Vagina (tissue), 2 donors: ENCODE results near the gene TMEM204. TPM values are rescaled to one million over a fixed set of nuclear protein-coding genes. Genes with fewer than 3 reads are reported as not detected.

Experiments
- DNase-seq, 2 donors: peaks; one replicate each; pipeline ENCODE4 v3.0.0-alpha.2; 2017; ENCODE audit errors: extremely low spot score in 2 of 2
- H3K27ac ChIP-seq: fragments of 200-600 bp; sonication (generic); one replicate; pipeline ENCODE4 v1.5.1; 2019
- H3K27me3 ChIP-seq: fragments of 200-600 bp; sonication (generic); one replicate; pipeline ENCODE4 v1.5.1; 2019
- H3K36me3 ChIP-seq, 2 donors: fragments of 200-600 bp; sonication (generic); one replicate each; pipeline ENCODE4 v1.5.1; 2017 to 2019
- H3K4me1 ChIP-seq: fragments of 200-600 bp; sonication (generic); one replicate; pipeline ENCODE4 v1.5.1; 2019
- H3K4me3 ChIP-seq, 2 donors: fragments of 200-600 bp; sonication (generic); 1 replicate in 1 of 2; 2 replicates in 1 of 2; pipeline ENCODE4 v1.5.1; 2016 to 2019
- H3K9me3 ChIP-seq: fragments of 200-600 bp; sonication (generic); one replicate; pipeline ENCODE4 v1.5.1; 2019
- POLR2A ChIP-seq, 2 donors: fragments of 450-650 bp; IDR thresholded peaks; one replicate each; pipeline ENCODE4 v1.6.1; 2017; ENCODE audit warnings: antibody characterized with exemption in 2 of 2, mild to moderate bottlenecking in 2 of 2, moderate library complexity in 2 of 2
- POLR2AphosphoS5 ChIP-seq, 2 donors: sonication (generic); formaldehyde crosslinking; IDR thresholded peaks; one replicate each; pipeline ENCODE4 v1.9.0; 2017; ENCODE audit warnings: antibody characterized with exemption in 2 of 2, mild to moderate bottlenecking in 2 of 2, low read depth in 1 of 2; ENCODE audit not compliant: insufficient read depth in 1 of 2
- intact Hi-C: fragments of 100-400 bp; cut with DNase I; formaldehyde crosslinking; loops from one replicate; pipeline ENCODE4 v1.15.1; 2023
- total RNA-seq: library from RNA; depleted of rRNA; stranded (reverse); fragments of >200 nt; gene quantifications from one replicate; pipeline ENCODE4 v1.2.3, GENCODE V29; 2016
- TF ChIP-seq, protein P1 (sequence below), 3 experiments: fragments of 450-650 bp in 2 of 3; fragments of 200-600 bp in 1 of 3; sonication (generic) in 1 of 3; IDR thresholded peaks; one replicate each; pipeline ENCODE4 v1.5.1; 2017 to 2019; ENCODE audit warnings: antibody characterized with exemption in 3 of 3, mild to moderate bottlenecking in 2 of 3, moderate library complexity in 2 of 3

TMEM204 gene
- total RNA-seq, 1 donor from 2014 or later: 33.1 TPM

DNA sequence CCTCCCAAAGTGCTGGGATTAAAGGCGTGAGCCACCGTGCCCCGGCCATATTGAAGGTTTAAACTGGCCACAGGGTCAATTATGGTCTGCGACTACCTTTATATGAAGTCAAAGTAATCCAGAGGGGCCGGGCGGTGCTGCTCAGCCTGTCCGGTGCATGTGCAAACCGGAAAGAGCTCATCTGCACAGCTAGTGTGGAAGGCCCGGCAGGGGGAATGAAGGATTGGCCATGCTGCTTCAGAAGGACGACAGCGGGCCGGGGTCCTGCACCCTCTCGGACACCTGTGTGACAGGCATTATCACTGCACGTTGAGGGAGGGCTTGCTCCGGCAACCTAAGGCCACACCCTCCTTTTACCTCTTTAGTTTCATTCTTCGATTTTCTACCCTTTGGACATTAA lies 23.6 kb downstream of the TMEM204 start:
- peaks cover 6% of the 10 kb centered on the region for H3K4me1 ChIP-seq
- H3K27me3 ChIP-seq: no peaks in the 10 kb centered on the region
- peaks cover 0 to 60% of the 10 kb centered on the region in 2 donors for H3K36me3 ChIP-seq
- no peak for DNase-seq
- no peak overlapping the region for H3K4me3 ChIP-seq
- TF ChIP-seq POLR2A (IDR thresholded peaks at IDR 0.05): no peak
- no peak for TF ChIP-seq POLR2AphosphoS5 (IDR thresholded peaks at IDR 0.05; ENCODE audit: insufficient read depth in 1 of 2, low read depth in 1 of 2)
- TF ChIP-seq, protein P1, sequence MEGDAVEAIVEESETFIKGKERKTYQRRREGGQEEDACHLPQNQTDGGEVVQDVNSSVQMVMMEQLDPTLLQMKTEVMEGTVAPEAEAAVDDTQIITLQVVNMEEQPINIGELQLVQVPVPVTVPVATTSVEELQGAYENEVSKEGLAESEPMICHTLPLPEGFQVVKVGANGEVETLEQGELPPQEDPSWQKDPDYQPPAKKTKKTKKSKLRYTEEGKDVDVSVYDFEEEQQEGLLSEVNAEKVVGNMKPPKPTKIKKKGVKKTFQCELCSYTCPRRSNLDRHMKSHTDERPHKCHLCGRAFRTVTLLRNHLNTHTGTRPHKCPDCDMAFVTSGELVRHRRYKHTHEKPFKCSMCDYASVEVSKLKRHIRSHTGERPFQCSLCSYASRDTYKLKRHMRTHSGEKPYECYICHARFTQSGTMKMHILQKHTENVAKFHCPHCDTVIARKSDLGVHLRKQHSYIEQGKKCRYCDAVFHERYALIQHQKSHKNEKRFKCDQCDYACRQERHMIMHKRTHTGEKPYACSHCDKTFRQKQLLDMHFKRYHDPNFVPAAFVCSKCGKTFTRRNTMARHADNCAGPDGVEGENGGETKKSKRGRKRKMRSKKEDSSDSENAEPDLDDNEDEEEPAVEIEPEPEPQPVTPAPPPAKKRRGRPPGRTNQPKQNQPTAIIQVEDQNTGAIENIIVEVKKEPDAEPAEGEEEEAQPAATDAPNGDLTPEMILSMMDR (IDR thresholded peaks at IDR 0.05): no peak
- H3K9me3 ChIP-seq: no peaks in the 10 kb centered on the region
- H3K27ac ChIP-seq: no peak overlapping the region
- intact Hi-C loops: no loop called here

DNA sequence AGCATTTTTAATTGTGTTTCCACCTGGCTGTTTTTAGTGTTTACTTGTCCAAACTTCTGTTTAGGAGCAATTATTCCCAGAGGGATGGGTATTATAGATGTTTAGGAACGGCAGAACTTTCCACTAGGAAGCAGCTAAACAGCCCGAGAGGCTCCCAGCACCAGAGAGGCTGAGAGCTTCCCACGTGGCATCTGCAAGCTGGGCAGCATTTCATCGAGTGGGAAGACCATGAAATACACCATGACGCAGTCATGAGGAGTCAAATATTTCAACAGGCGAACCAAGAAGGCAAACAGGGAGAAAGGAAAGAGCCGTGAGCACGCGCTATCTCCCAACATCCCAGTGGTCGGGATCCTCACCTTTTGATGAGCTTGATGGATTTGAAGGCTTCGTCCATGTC lies 24.1 kb downstream of the TMEM204 start:
- Histone ChIP-seq H3K27me3 (no peaks in the 10 kb centered on the region), H3K4me1 (peaks cover 6% of the 10 kb centered on the region), H3K27ac (no peak overlapping the region), H3K9me3 (no peaks in the 10 kb centered on the region), H3K36me3 (peaks cover 0 to 61% of the 10 kb centered on the region in 2 donors), H3K4me3 (no peak overlapping the region)
- intact Hi-C loops: no loop called here
- TF ChIP-seq POLR2A (IDR thresholded peaks at IDR 0.05) (no peak), POLR2AphosphoS5 (IDR thresholded peaks at IDR 0.05; ENCODE audit: insufficient read depth in 1 of 2, low read depth in 1 of 2) (no peak)
- TF ChIP-seq, protein P1 (IDR thresholded peaks at IDR 0.05): no peak
- DNase-seq: no peak

DNA sequence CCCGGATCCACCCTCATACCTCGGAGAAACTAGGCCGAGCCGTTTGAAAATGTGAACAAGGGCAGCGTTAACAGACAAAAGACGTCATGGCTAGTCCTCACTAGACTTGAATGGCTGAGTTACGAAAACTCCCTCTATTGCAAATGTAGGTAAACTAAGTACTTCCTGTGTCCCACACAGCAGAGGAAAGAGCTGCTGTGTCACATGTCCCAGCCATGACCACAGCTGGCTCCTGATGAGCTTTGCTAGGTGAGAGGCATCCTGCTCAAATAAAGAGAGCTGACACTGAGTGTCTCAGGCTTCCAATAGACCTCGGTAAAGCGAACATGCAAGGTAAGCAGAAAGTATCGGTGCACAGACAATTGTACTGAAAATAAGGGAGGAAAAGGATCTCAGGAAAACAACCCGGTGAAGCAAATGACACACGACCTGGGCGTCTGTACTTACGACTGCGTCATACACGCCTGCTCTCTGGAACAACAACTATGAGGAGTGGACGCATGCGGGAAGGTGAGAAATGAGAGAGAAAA lies 26.0 kb downstream of the TMEM204 start:
- H3K4me1 ChIP-seq: peaks cover 6% of the 10 kb centered on the region
- H3K27ac ChIP-seq: no peak overlapping the region
- intact Hi-C loops: no loop called here
- H3K4me3 ChIP-seq: no peak overlapping the region
- H3K9me3 ChIP-seq: no peaks in the 10 kb centered on the region
- DNase-seq: no peak
- peaks cover 0 to 68% of the 10 kb centered on the region in 2 donors for H3K36me3 ChIP-seq
- TF ChIP-seq POLR2AphosphoS5 (IDR thresholded peaks at IDR 0.05; ENCODE audit: insufficient read depth in 1 of 2, low read depth in 1 of 2) (no peak), POLR2A (IDR thresholded peaks at IDR 0.05) (no peak)
- TF ChIP-seq, protein P1 (IDR thresholded peaks at IDR 0.05): no peak
- H3K27me3 ChIP-seq: no peaks in the 10 kb centered on the region

DNA sequence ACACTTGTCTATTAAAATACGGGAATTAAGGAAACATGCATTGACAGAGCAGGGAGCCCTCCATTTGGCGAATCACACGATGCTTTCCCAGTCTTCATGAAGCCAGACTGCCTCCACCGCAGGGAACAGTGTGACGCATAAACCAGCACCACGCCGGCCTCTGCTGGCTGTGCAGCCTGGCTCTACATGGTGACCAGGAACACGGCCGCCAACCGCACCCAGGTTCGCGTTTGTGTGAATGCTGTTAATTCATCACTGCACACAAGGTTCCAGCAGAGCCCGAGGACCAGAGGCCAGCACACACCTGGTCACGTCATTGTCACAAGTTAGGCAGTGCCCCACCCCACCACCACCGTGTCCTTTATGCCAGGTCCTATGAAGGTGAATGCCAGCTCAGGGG lies 26.7 kb downstream of the TMEM204 start:
- H3K4me1 ChIP-seq: peaks cover 6% of the 10 kb centered on the region
- no peaks in the 10 kb centered on the region for H3K9me3 ChIP-seq
- intact Hi-C loops: no loop called here
- H3K27me3 ChIP-seq: no peaks in the 10 kb centered on the region
- peaks cover 0 to 61% of the 10 kb centered on the region in 2 donors for H3K36me3 ChIP-seq
- no peak for TF ChIP-seq POLR2A (IDR thresholded peaks at IDR 0.05)
- no peak for TF ChIP-seq POLR2AphosphoS5 (IDR thresholded peaks at IDR 0.05; ENCODE audit: insufficient read depth in 1 of 2, low read depth in 1 of 2)
- TF ChIP-seq, protein P1 (IDR thresholded peaks at IDR 0.05): no peak
- no peak for DNase-seq
- no peak overlapping the region for H3K4me3 ChIP-seq
- no peak overlapping the region for H3K27ac ChIP-seq

DNA sequence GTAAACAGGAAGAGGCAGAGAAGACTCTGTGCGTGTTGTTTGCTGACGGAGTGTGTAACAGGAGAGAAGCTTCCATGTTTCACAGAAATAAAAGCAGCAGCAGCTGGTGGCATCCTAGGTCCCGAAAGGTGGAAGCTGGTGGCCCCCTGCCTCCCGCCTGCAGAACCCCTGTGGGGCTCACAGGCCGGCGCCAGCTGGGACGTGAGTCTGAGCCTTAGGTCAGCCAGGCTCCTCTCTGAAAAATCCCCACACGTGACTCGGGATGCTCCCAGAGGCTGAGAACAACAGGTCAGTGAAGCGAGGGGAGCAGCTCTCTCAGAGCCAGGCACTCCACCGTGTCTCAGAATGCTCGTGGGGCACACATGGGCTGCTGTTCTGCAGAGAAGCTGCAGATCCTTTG lies 27.4 kb downstream of the TMEM204 start:
- Histone ChIP-seq H3K9me3 (no peaks in the 10 kb centered on the region), H3K4me1 (peaks cover 6% of the 10 kb centered on the region), H3K36me3 (peaks cover 0 to 59% of the 10 kb centered on the region in 2 donors), H3K4me3 (no peak overlapping the region), H3K27me3 (no peaks in the 10 kb centered on the region), H3K27ac (no peak overlapping the region)
- no peak for DNase-seq
- intact Hi-C loops: no loop called here
- no peak for TF ChIP-seq POLR2AphosphoS5 (IDR thresholded peaks at IDR 0.05; ENCODE audit: insufficient read depth in 1 of 2, low read depth in 1 of 2)
- TF ChIP-seq, protein P1 (IDR thresholded peaks at IDR 0.05): no peak
- TF ChIP-seq POLR2A (IDR thresholded peaks at IDR 0.05): no peak
